GM12891 (cell line): ENCODE data around the gene MFSD6.

Experiments
- POLR2A ChIP-seq: IDR thresholded peaks from 2 replicates; pipeline ENCODE4 v1.6.1; 2011; ENCODE audit warnings: low read depth, low read length, control low read depth
- POLR2AphosphoS5 ChIP-seq: IDR thresholded peaks from 2 replicates; pipeline ENCODE4 v1.6.1; 2011; ENCODE audit warnings: low read depth, low read length, control low read depth

DNA sequence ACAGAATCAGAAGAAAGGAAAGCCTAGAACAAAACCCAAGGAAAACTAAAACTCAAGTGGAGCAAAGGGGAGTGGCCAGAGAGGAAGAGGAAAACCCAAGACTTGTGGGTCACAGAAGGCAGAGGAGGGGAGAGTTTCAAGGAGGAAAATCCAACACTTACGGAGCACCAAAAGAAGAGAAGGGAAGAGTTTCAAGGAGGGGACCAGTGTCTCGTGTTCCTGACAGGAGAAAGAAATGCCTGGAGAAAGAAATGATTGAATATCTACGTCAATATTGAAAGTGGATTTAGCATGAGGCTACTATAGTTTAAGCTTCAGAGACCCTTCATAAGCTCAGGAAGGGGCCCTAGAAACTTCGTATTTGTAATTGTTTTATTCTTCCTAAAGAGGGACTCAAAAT is 1.4 kb upstream of the MFSD6 start:
- TF ChIP-seq POLR2A (no peak), POLR2AphosphoS5 (no peak)
